ENCODE measurements around the gene TNFAIP6. TPM values are rescaled to one million over a fixed set of nuclear protein-coding genes. Genes with fewer than 3 reads are reported as not detected.
"Not testable (repeated sequence)": the region's sequence is repeated elsewhere in the genome, so short reads cannot be mapped to it uniquely, and the experiment has no call there.

Gene TNFAIP6, protein sequence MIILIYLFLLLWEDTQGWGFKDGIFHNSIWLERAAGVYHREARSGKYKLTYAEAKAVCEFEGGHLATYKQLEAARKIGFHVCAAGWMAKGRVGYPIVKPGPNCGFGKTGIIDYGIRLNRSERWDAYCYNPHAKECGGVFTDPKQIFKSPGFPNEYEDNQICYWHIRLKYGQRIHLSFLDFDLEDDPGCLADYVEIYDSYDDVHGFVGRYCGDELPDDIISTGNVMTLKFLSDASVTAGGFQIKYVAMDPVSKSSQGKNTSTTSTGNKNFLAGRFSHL
- total RNA-seq = 1 to 10 TPM in 1 of 2 donors, under 1 TPM in 1; 0.64 to 1.7 TPM

DNA sequence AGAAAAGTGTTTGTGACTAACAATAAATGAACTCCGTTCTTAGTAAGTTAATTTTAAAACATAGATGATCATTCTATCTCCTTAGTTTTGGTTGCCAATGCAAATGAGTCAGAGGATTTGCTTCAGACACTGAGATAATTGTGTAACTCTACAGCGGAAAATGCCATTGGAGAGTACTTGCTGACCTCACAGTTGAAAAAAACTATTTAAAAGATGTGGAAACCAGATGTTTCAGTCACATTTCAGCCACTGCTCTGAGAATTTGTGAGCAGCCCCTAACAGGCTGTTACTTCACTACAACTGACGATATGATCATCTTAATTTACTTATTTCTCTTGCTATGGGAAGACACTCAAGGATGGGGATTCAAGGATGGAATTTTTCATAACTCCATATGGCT lies at the start of gene TNFAIP6:
Gene TNFAIP6, plus strand, starts transcription at position 234 of the 400 bp plus-strand sequence. Its CDS starts 75 bp downstream, at position 309.
- peaks cover 14 to 33% of the 10 kb centered on the region in 2 donors for H3K27me3 Mint-ChIP-seq
- DNase-seq (ENCODE audit: low spot score) (no peak), ATAC-seq (no peak)
- no peak within 1 kb of the TSS for H3K4me3 Mint-ChIP-seq
- no peaks in the 10 kb centered on the region for H3K9me3 Mint-ChIP-seq
- H3K27ac Mint-ChIP-seq = no peak within 1 kb of the TSS
- no peaks in the 10 kb centered on the region for H3K36me3 Mint-ChIP-seq
- no peaks in the 10 kb centered on the region for H3K4me1 Mint-ChIP-seq (ENCODE audit: low read depth in 2 of 2)

- not testable (repeated sequence) for H3K36me3 Mint-ChIP-seq; ATAC-seq; H3K4me3 Mint-ChIP-seq; H3K27me3 Mint-ChIP-seq; H3K4me1 Mint-ChIP-seq (ENCODE audit: low read depth in 2 of 2); DNase-seq (ENCODE audit: low spot score); H3K27ac Mint-ChIP-seq; H3K9me3 Mint-ChIP-seq
Observed at GRCh38 chr2:151310313-151310712, 47.1 kb upstream of the TNFAIP6 start.

GRCh38 chr2:151312440-151312839 lies 45.0 kb upstream of the TNFAIP6 start:
- H3K27me3 Mint-ChIP-seq; H3K36me3 Mint-ChIP-seq; H3K4me1 Mint-ChIP-seq (ENCODE audit: low read depth in 2 of 2); H3K4me3 Mint-ChIP-seq; DNase-seq (ENCODE audit: low spot score); H3K27ac Mint-ChIP-seq; ATAC-seq; H3K9me3 Mint-ChIP-seq: not testable (repeated sequence)

DNA sequence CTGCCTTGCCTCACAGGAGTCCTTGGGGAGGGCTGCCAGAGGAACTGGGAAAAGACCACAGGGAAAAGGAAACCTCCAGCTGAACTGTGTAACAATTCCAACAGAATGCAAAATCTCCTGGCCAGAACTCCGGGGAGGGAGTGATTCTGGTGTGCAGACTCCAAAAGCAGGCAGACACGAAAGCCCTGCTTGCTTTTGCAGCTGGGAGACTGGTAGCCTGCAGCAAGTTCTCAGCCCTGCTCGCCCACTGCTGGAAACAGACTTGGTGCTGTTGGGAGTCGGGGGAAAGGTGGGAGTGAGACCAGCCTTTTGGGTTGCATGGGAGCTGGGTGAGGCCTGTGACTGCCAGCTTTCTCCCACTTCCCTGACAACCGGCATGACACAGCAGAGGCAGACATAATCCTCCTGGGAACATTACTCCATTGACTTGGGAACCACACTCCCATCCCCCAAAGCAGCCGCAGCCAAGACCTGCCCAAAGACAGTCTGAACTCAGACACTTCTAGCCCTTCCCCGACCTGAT lies 42.0 kb upstream of the TNFAIP6 start:
- H3K36me3 Mint-ChIP-seq = peaks cover 8% of the 10 kb centered on the region
- no peak for DNase-seq (ENCODE audit: low spot score)
- H3K4me3 Mint-ChIP-seq = no peak overlapping the region
- peaks cover 0 to 13% of the 10 kb centered on the region in 2 donors for H3K27me3 Mint-ChIP-seq
- H3K27ac Mint-ChIP-seq = no peak overlapping the region
- H3K9me3 Mint-ChIP-seq = no peaks in the 10 kb centered on the region
- no peak for ATAC-seq
- H3K4me1 Mint-ChIP-seq (ENCODE audit: low read depth in 2 of 2) = peaks cover 6 to 7% of the 10 kb centered on the region in 2 donors

DNA sequence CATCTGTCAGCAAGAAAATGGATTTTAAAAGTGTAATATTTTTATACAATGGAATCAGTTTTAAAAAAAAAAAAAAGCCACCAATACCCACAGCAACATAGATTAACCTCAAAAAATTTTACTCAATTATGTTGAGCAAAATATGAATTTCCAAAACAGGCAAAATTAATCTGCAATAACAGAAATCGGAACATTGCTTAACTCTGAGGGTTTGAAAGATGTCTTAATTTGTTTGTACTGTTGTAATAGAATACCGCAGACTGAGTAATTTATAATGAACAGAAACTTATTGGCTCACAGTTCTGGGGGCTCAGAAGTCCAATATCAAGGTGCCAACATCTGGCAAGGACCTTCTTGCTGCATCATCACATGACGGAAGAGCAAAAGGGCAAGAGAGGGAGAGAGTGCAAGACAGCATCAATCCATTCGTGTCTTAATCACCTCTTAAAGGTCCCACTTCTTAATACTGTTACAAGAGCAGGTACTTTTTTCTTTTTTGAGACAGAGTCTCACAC lies 31.8 kb upstream of the TNFAIP6 start:
- Mint-ChIP-seq H3K9me3 (no peaks in the 10 kb centered on the region), H3K4me3 (no peak overlapping the region), H3K27ac (no peak overlapping the region), H3K27me3 (peaks cover 4 to 7% of the 10 kb centered on the region in 2 donors), H3K36me3 (no peaks in the 10 kb centered on the region), H3K4me1 (ENCODE audit: low read depth in 2 of 2) (no peaks in the 10 kb centered on the region)
- no peak for DNase-seq (ENCODE audit: low spot score)
- ATAC-seq = no peak

- Mint-ChIP-seq H3K4me3 (no peak overlapping the region), H3K36me3 (no peaks in the 10 kb centered on the region), H3K27me3 (peaks cover 4 to 12% of the 10 kb centered on the region in 2 donors), H3K27ac (no peak overlapping the region), H3K9me3 (no peaks in the 10 kb centered on the region), H3K4me1 (ENCODE audit: low read depth in 2 of 2) (no peaks in the 10 kb centered on the region)
- no peak for DNase-seq (ENCODE audit: low spot score)
- ATAC-seq = no peak
Observed at GRCh38 chr2:151326554-151326953, 30.8 kb upstream of the TNFAIP6 start.

DNA sequence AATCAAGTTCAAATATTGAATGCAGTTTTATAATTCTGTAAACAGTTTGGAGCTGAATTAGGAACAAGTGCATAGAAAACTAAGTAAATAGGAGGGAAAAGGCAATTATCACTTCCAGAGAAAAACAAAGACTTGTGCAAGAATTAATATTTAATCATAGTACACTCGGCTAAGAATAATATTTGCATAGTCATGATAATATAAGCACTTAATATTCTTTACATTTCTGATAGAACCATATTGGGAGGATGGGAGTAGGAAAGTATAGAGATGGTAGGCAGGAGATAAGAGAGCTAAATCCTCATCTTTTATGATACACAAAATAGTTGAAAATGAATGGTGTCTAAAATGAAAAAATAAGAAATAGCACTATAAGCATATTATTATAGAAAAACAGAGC lies 27.4 kb upstream of the TNFAIP6 start:
- H3K27me3 Mint-ChIP-seq = peaks cover 4 to 16% of the 10 kb centered on the region in 2 donors
- H3K36me3 Mint-ChIP-seq = no peaks in the 10 kb centered on the region
- no peak overlapping the region for H3K4me3 Mint-ChIP-seq
- H3K27ac Mint-ChIP-seq = no peak overlapping the region
- ATAC-seq (no peak), DNase-seq (ENCODE audit: low spot score) (no peak)
- no peaks in the 10 kb centered on the region for H3K4me1 Mint-ChIP-seq (ENCODE audit: low read depth in 2 of 2)
- no peaks in the 10 kb centered on the region for H3K9me3 Mint-ChIP-seq

GRCh38 chr2:151333083-151333482 lies 24.3 kb upstream of the TNFAIP6 start:
- H3K27me3 Mint-ChIP-seq = peaks cover 11 to 34% of the 10 kb centered on the region in 2 donors
- H3K9me3 Mint-ChIP-seq = no peaks in the 10 kb centered on the region
- no peaks in the 10 kb centered on the region for H3K4me1 Mint-ChIP-seq (ENCODE audit: low read depth in 2 of 2)
- no peak for DNase-seq (ENCODE audit: low spot score)
- H3K27ac Mint-ChIP-seq = no peak overlapping the region
- ATAC-seq = no peak
- no peak overlapping the region for H3K4me3 Mint-ChIP-seq
- H3K36me3 Mint-ChIP-seq = no peaks in the 10 kb centered on the region

GRCh38 chr2:151334082-151334815 lies 23.1 kb upstream of the TNFAIP6 start:
- DNase-seq (ENCODE audit: low spot score) (no peak), ATAC-seq (no peak)
- Mint-ChIP-seq H3K36me3 (no peaks in the 10 kb centered on the region), H3K27me3 (peaks cover 16 to 40% of the 10 kb centered on the region in 2 donors), H3K9me3 (no peaks in the 10 kb centered on the region), H3K4me3 (no peak overlapping the region), H3K4me1 (ENCODE audit: low read depth in 2 of 2) (no peaks in the 10 kb centered on the region), H3K27ac (no peak overlapping the region)

DNA sequence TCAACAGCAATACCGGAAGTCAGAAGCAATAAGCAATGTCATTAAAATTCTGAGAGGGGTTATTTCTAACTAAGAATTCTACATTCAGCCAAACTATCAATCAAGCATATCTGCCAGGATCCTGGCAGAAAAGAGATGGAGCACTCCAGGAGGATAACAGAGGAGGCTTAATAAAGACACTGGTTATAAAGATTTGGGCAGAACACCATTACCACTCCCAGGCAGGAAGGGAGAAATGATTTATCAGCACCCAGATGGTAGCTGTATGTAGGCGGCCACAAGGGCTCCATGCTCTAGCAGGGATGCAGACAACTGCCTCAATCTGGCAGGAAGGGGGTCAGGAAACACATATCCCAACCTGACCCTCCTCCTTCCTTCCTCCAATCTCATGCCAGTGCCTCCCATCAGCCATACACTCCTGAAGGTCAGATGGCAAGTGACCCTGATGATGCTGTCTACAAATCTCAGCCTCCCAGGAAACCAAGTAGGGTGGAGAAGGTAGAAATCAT lies 20.5 kb upstream of the TNFAIP6 start:
- peaks cover 3% of the 10 kb centered on the region for H3K9me3 Mint-ChIP-seq
- no peaks in the 10 kb centered on the region for H3K36me3 Mint-ChIP-seq
- no peak overlapping the region for H3K27ac Mint-ChIP-seq
- no peak for ATAC-seq
- H3K27me3 Mint-ChIP-seq = peaks cover 15 to 24% of the 10 kb centered on the region in 2 donors
- no peak overlapping the region for H3K4me3 Mint-ChIP-seq
- no peak for DNase-seq (ENCODE audit: low spot score)
- no peaks in the 10 kb centered on the region for H3K4me1 Mint-ChIP-seq (ENCODE audit: low read depth in 2 of 2)

DNA sequence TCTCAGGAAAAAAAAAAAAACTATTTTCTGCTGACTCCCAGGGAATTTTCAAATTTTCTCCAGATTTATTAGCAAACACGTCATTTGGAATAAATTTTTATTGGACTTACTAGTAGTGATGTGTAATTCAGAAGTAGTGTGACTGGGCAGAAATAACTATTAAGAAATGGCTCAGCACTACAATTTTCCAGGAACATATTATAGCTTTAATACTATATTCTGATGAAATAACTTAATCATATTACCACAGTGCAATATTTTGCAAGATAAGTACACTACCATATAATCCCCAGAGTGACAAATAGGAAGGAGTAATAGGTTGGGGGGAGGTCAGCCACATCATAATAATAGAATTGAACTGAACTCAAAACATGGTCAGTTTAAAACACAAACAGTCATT lies 19.7 kb upstream of the TNFAIP6 start:
- Mint-ChIP-seq H3K27me3 (peaks cover 15 to 24% of the 10 kb centered on the region in 2 donors), H3K9me3 (peaks cover 3% of the 10 kb centered on the region), H3K4me1 (ENCODE audit: low read depth in 2 of 2) (no peaks in the 10 kb centered on the region), H3K27ac (no peak overlapping the region), H3K36me3 (no peaks in the 10 kb centered on the region), H3K4me3 (no peak overlapping the region)
- DNase-seq (ENCODE audit: low spot score) (no peak), ATAC-seq (no peak)

GRCh38 chr2:151338115-151338514 lies 19.3 kb upstream of the TNFAIP6 start:
- H3K4me1 Mint-ChIP-seq (ENCODE audit: low read depth in 2 of 2) = no peaks in the 10 kb centered on the region
- peaks cover 15 to 24% of the 10 kb centered on the region in 2 donors for H3K27me3 Mint-ChIP-seq
- no peak for DNase-seq (ENCODE audit: low spot score)
- no peaks in the 10 kb centered on the region for H3K36me3 Mint-ChIP-seq
- peaks cover 3% of the 10 kb centered on the region for H3K9me3 Mint-ChIP-seq
- H3K4me3 Mint-ChIP-seq = no peak overlapping the region
- no peak for ATAC-seq
- peak overlapping the region in 1 of 2 donors; percentile 10 for H3K27ac Mint-ChIP-seq

GRCh38 chr2:151343073-151343472 lies 14.3 kb upstream of the TNFAIP6 start:
- peaks cover 3% of the 10 kb centered on the region for H3K9me3 Mint-ChIP-seq
- H3K27me3 Mint-ChIP-seq = peaks cover 6 to 12% of the 10 kb centered on the region in 2 donors
- no peak overlapping the region for H3K4me3 Mint-ChIP-seq
- no peaks in the 10 kb centered on the region for H3K36me3 Mint-ChIP-seq
- no peak for ATAC-seq
- no peak overlapping the region for H3K27ac Mint-ChIP-seq
- H3K4me1 Mint-ChIP-seq (ENCODE audit: low read depth in 2 of 2) = no peaks in the 10 kb centered on the region
- DNase-seq (ENCODE audit: low spot score) = no peak

DNA sequence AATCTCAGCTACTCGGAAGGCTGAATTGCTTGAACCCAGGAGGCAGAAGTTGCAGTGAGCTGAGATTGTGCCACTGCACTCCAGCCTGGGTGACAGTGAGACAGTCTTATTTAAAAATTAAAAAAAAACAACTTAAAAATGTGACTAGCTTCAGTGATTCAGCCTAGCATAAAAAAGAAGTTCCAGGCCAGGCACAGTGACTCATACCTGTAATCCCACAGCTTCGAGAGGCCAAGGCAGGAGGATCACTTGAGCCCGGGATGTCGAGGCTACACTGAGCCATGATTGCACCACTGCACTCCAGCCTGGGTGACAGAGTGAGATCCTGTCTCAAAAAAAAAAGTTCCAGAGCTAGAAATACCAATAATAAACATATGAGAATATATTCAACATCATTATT lies 13.2 kb upstream of the TNFAIP6 start:
- H3K27me3 Mint-ChIP-seq = peaks cover 6 to 10% of the 10 kb centered on the region in 2 donors
- H3K27ac Mint-ChIP-seq; DNase-seq (ENCODE audit: low spot score); H3K9me3 Mint-ChIP-seq; H3K36me3 Mint-ChIP-seq; ATAC-seq; H3K4me3 Mint-ChIP-seq; H3K4me1 Mint-ChIP-seq (ENCODE audit: low read depth in 2 of 2): not testable (repeated sequence)
